ENCODE measurements around the gene NUAK2.

DNA sequence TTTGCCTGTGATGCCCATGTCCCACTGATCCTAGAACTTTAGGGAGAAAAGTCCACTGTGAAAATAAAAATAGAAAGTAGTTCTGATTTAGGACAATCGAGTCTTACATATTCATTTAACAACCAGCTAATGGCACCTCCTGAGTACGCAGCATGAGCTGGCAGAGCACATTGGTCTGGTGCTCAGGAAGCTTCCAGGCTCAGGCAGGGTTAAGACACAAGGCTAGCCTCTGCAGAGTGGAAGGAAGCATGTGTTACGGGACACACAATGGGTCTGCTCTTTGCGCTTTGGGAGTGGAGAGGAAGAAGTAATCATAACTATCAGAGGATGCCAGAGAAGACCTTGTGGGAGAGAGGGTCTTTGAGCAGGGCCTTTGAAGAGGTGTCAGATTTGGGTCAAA is 39.3 kb upstream of the NUAK2 start:
- TF ChIP-seq, protein P1, sequence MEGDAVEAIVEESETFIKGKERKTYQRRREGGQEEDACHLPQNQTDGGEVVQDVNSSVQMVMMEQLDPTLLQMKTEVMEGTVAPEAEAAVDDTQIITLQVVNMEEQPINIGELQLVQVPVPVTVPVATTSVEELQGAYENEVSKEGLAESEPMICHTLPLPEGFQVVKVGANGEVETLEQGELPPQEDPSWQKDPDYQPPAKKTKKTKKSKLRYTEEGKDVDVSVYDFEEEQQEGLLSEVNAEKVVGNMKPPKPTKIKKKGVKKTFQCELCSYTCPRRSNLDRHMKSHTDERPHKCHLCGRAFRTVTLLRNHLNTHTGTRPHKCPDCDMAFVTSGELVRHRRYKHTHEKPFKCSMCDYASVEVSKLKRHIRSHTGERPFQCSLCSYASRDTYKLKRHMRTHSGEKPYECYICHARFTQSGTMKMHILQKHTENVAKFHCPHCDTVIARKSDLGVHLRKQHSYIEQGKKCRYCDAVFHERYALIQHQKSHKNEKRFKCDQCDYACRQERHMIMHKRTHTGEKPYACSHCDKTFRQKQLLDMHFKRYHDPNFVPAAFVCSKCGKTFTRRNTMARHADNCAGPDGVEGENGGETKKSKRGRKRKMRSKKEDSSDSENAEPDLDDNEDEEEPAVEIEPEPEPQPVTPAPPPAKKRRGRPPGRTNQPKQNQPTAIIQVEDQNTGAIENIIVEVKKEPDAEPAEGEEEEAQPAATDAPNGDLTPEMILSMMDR (IDR thresholded peaks at IDR 0.05): no peak
- TF ChIP-seq POLR2A (IDR thresholded peaks at IDR 0.05) (no peak), POLR2AphosphoS5 (IDR thresholded peaks at IDR 0.05) (no peak), EP300 (IDR thresholded peaks at IDR 0.05) (no peak)

Data from suprapubic skin (tissue), 4 donors.